IMR-90 (cell line): ENCODE results near the gene NUP210. TPM values are rescaled to one million over a fixed set of nuclear protein-coding genes. Genes with fewer than 3 reads are reported as not detected.
A peak's percentile ranks its signal among the peaks of the same experiment; 100 is the strongest.

ENCODE experiments used
- ATAC-seq: fragments of 200-7000 bp; cut with Tn5 transposase; 2 replicates; pipeline ENCODE4 v1.9.1; 2020; ENCODE audit warnings: low read depth, mild to moderate bottlenecking, moderate library complexity
- BruUV-seq: library from RNA; stranded (reverse); fragments of 400-500 nt; replicated peaks from 2 replicates; lab custom pipeline; 2021; lab: Mats Ljungman, UMichigan
- CTCF ChIA-PET: fragments of 300-600 bp; formaldehyde crosslinking; extraction: SDS; loops from one replicate; lab custom pipeline; 2021; ENCODE audit warnings: antibody characterized with exemption; lab: Yijun Ruan, JAX
- POLR2A ChIA-PET: fragments of 300-600 bp; sonication (Branson Sonifier 250); formaldehyde crosslinking; loops from one replicate; lab custom pipeline; 2022; ENCODE audit warnings: antibody characterized with exemption; ENCODE audit not compliant: unreplicated experiment; lab: Charles Lee
- DNase-seq: peaks from one replicate; pipeline ENCODE4 v3.0.0; 2013
- H2AFZ ChIP-seq: replicated peaks from 2 replicates; pipeline ENCODE3; 2013; ENCODE audit warnings: low read length, mild to moderate bottlenecking; ENCODE audit not compliant: poor library complexity
- H2AK5ac ChIP-seq: 2 replicates; pipeline ENCODE4 v1.6.1; 2013; ENCODE audit warnings: low read depth, low read length, inconsistent platforms
- H2AK9ac ChIP-seq: replicated peaks from 2 replicates; pipeline ENCODE3; 2013; ENCODE audit warnings: mild to moderate bottlenecking, low read depth, low read length, moderate library complexity; ENCODE audit not compliant: poor library complexity
- H2BK120ac ChIP-seq: 2 replicates; pipeline ENCODE4 v1.6.1; 2013; ENCODE audit warnings: low read depth, low read length, inconsistent platforms
- H2BK15ac ChIP-seq: 3 replicates; pipeline ENCODE4 v1.6.1; 2013; ENCODE audit warnings: low read depth, low read length, inconsistent platforms
- H2BK20ac ChIP-seq: 2 replicates; pipeline ENCODE4 v1.6.1; 2013; ENCODE audit warnings: low read depth, mild to moderate bottlenecking, inconsistent platforms, low read length, moderate library complexity
- H2BK5ac ChIP-seq: 2 replicates; pipeline ENCODE4 v1.6.1; 2013; ENCODE audit warnings: mild to moderate bottlenecking, low read depth, low read length, inconsistent platforms; ENCODE audit not compliant: poor library complexity, severe bottlenecking
- H3K14ac ChIP-seq: replicated peaks from 2 replicates; pipeline ENCODE4 v1.6.1; 2013; ENCODE audit warnings: low read depth, low read length, inconsistent platforms
- H3K18ac ChIP-seq: 2 replicates; pipeline ENCODE4 v1.6.1; 2013; ENCODE audit warnings: low read depth, low read length, control low read depth
- H3K23ac ChIP-seq: 2 replicates; pipeline ENCODE4 v1.6.1; 2013; ENCODE audit warnings: low read depth, low read length, inconsistent platforms
- H3K27ac ChIP-seq: 2 replicates; pipeline ENCODE4 v1.5.1; 2013; ENCODE audit warnings: mild to moderate bottlenecking, control low read depth, low read length; ENCODE audit not compliant: insufficient read depth
- H3K27me3 ChIP-seq: 2 replicates; pipeline ENCODE4 v1.6.1; 2013; ENCODE audit warnings: low read length; ENCODE audit not compliant: control insufficient read depth, insufficient read depth
- H3K36me3 ChIP-seq: 2 replicates; pipeline ENCODE4 v1.6.1; 2013; ENCODE audit warnings: low read length, mixed read lengths; ENCODE audit not compliant: control insufficient read depth, insufficient read depth
- H3K4ac ChIP-seq: 2 replicates; pipeline ENCODE4 v1.6.1; 2013; ENCODE audit warnings: low read depth, low read length, inconsistent platforms
- H3K4me1 ChIP-seq: 2 replicates; pipeline ENCODE4 v1.6.1; 2013; ENCODE audit warnings: low read length, mixed read lengths; ENCODE audit not compliant: control insufficient read depth, insufficient read depth
- H3K4me2 ChIP-seq: 2 replicates; pipeline ENCODE4 v1.6.1; 2013; ENCODE audit warnings: low read depth, mild to moderate bottlenecking, control low read depth, low read length, moderate library complexity
- H3K4me3 ChIP-seq: 2 replicates; pipeline ENCODE4 v1.5.1; 2013; ENCODE audit warnings: low read depth, mild to moderate bottlenecking, control low read depth, low read length, moderate library complexity; ENCODE audit not compliant: insufficient read depth
- H3K56ac ChIP-seq: 2 replicates; pipeline ENCODE4 v1.6.1; 2013; ENCODE audit warnings: low read length, inconsistent platforms; ENCODE audit not compliant: insufficient read depth; ENCODE audit errors: extremely low read depth
- H3K79me1 ChIP-seq, 2 experiments: 2 replicates each; pipeline ENCODE4 v1.6.1; 2013; ENCODE audit warnings: low read length in 2 of 2, inconsistent platforms in 1 of 2, low read depth in 1 of 2
- H3K9ac ChIP-seq: 2 replicates; pipeline ENCODE4 v1.6.1; 2013; ENCODE audit warnings: low read depth, low read length, control low read depth
- H3K9me1 ChIP-seq: 2 replicates; pipeline ENCODE4 v1.6.1; 2013; ENCODE audit warnings: low read length, inconsistent platforms; ENCODE audit not compliant: insufficient read depth
- H3K9me3 ChIP-seq: 2 replicates; pipeline ENCODE4 v1.6.1; 2013; ENCODE audit warnings: low read length; ENCODE audit not compliant: control insufficient read depth, insufficient read depth
- H4K20me1 ChIP-seq: 2 replicates; pipeline ENCODE4 v1.6.1; 2013; ENCODE audit warnings: low read length, inconsistent platforms; ENCODE audit not compliant: insufficient read depth
- H4K5ac ChIP-seq: 2 replicates; pipeline ENCODE4 v1.6.1; 2013; ENCODE audit warnings: mild to moderate bottlenecking, low read depth, low read length, control low read depth
- H4K8ac ChIP-seq, 2 experiments: 2 replicates each; pipeline ENCODE4 v1.6.1; 2013; ENCODE audit warnings: low read depth in 2 of 2, low read length in 2 of 2, control low read depth in 1 of 2, inconsistent platforms in 1 of 2
- H4K91ac ChIP-seq: 2 replicates; pipeline ENCODE4 v1.6.1; 2013; ENCODE audit warnings: low read depth, low read length, inconsistent platforms; ENCODE audit not compliant: insufficient read depth
- CHD1 ChIP-seq: IDR thresholded peaks from 2 replicates; pipeline ENCODE4 v1.6.1; 2012; ENCODE audit warnings: low read depth, low read length, improper control_type of control experiment
- FOS ChIP-seq: fragments of 150-350 bp; IDR thresholded peaks from 2 replicates; pipeline ENCODE4 v1.6.1; 2016; ENCODE audit warnings: low read depth, low read length
- RAD21 ChIP-seq: IDR thresholded peaks from 2 replicates; pipeline ENCODE4 v1.6.1; 2012; ENCODE audit warnings: low read length, improper control_type of control experiment
- WGBS, 2 experiments: methylation state at CpG; one replicate each; pipeline versions ENCODE4 v1.1.5 to v1.1.7; 2013; ENCODE audit warnings: missing lambda C conversion rate in 2 of 2; ENCODE audit not compliant: insufficient read length in 1 of 2; ENCODE audit errors: extremely low coverage in 2 of 2; 5-methylcytosine and 5-hydroxymethylcytosine counted together
- dilution Hi-C: fragments of 300-500 bp; cut with HindIII; formaldehyde crosslinking; loops from one replicate; pipeline ENCODE4 v1.14.3; 2018; ENCODE audit warnings: low sequenced_read_pairs; ENCODE audit not compliant: unreplicated experiment
- in situ Hi-C: fragments of 300-500 bp; cut with MboI; formaldehyde crosslinking; loops from 3 replicates; pipeline ENCODE4 v1.14.3; 2019; ENCODE audit warnings: low sequenced_read_pairs, inconsistent platforms, mixed read lengths
- intact Hi-C: fragments of 100-400 bp; cut with micrococcal nuclease; formaldehyde crosslinking; loops from 2 replicates; pipeline ENCODE4 v1.10.0; 2022
- polyA plus RNA-seq, 3 experiments: library from polyadenylated mRNA; depleted of rRNA; stranded (reverse); fragments of >200 nt; gene quantifications; 2 replicates each; pipeline ENCODE4 v1.2.3, GENCODE V29; 2012; ENCODE audit warnings: low replicate concordance in 1 of 3
- total RNA-seq: library from RNA; depleted of rRNA; stranded (reverse); fragments of >200 nt; gene quantifications from 2 replicates; pipeline ENCODE4 v1.2.3, GENCODE V29; 2012
- TF ChIP-seq, protein P1 (sequence below): conservative IDR thresholded peaks from 2 replicates; pipeline ENCODE4 v1.5.1; 2012; ENCODE audit warnings: mild to moderate bottlenecking, low read depth, low read length, improper control_type of control experiment

NUP210 gene
- total and polyA plus RNA-seq, 2 of the 4 experiments (the other 2 are of a cell fraction), result under 0.01 to 0.03 TPM

DNA sequence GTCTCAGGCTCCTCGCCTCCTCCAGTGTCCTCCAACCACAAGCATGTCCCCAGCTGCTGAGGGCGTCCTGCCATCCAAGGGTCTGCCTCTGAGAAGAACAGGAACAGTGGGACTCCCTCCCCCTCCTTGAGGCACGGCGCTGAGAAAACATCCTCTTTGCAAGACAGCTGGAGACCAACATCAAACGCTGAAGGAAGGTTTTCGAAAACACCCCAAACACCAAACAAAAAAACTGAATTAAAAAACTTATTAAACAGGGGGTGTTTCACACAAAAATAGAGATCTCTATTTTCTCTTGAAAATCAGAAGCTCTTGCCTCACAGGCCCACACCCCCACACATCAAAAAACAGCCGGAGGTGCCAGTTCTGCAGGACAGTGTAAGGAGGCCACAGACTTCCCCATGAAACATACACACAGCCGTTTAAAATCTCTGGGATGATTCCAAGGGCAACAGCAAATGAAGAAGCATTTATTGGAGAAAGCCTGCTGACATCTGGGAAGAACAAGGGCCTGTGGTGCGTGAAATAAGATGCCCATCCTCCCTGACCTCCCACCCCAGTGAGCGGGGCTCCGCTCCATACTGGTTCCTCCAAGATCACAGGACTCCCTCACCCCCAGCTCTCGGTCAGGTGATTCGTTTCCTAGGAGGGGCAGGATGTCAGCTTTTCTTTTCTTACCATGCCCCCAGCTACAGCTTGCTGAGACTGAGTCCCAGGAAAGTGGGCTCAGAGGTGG, 71.3 kb downstream of the NUP210 start:
- no peak overlapping the region for H2BK20ac ChIP-seq
- peaks cover 4% of the 10 kb centered on the region; the same call in 1 of the 2 replicates for H3K9me1 ChIP-seq
- no peak overlapping the region for H2BK5ac ChIP-seq
- ATAC-seq (no peak), DNase-seq (peak; percentile 7)
- intact Hi-C loops (no loop called here), in situ Hi-C loops (no loop called here), dilution Hi-C loops (no loop called here)
- CTCF ChIA-PET, result no interaction called here
- WGBS, 2 experiments, result 0% methylated on average over 1 of the region's 13 CpGs; no CpG with 5 or more reads in 1 of the 2 experiments
- no peak overlapping the region for H3K4ac ChIP-seq
- H4K5ac ChIP-seq, result no peak overlapping the region
- peaks cover 8% of the 10 kb centered on the region for H3K4me1 ChIP-seq
- H3K79me1 ChIP-seq, result no peaks in the 10 kb centered on the region
- H3K4me3 ChIP-seq, result no peak overlapping the region
- H3K36me3 ChIP-seq, result no peaks in the 10 kb centered on the region
- no peak overlapping the region for H3K14ac ChIP-seq
- H4K20me1 ChIP-seq, result no peaks in the 10 kb centered on the region; the same call in 1 of the 2 replicates
- no peak overlapping the region for H3K4me2 ChIP-seq
- H3K9me3 ChIP-seq, result no peaks in the 10 kb centered on the region
- H2BK120ac ChIP-seq, result no peak overlapping the region
- H4K8ac ChIP-seq, result no peak overlapping the region
- POLR2A ChIA-PET, result no interaction called here
- peak overlapping the region; percentile 72 for H2AFZ ChIP-seq
- no peak overlapping the region for H3K27ac ChIP-seq
- BruUV-seq, result no TSS peak
- no peak overlapping the region for H3K18ac ChIP-seq
- TF ChIP-seq FOS (no peak), CHD1 (no peak), RAD21 (no peak)
- TF ChIP-seq, protein P1, sequence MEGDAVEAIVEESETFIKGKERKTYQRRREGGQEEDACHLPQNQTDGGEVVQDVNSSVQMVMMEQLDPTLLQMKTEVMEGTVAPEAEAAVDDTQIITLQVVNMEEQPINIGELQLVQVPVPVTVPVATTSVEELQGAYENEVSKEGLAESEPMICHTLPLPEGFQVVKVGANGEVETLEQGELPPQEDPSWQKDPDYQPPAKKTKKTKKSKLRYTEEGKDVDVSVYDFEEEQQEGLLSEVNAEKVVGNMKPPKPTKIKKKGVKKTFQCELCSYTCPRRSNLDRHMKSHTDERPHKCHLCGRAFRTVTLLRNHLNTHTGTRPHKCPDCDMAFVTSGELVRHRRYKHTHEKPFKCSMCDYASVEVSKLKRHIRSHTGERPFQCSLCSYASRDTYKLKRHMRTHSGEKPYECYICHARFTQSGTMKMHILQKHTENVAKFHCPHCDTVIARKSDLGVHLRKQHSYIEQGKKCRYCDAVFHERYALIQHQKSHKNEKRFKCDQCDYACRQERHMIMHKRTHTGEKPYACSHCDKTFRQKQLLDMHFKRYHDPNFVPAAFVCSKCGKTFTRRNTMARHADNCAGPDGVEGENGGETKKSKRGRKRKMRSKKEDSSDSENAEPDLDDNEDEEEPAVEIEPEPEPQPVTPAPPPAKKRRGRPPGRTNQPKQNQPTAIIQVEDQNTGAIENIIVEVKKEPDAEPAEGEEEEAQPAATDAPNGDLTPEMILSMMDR, result no peak
- H2AK9ac ChIP-seq, result no peak overlapping the region
- no peak overlapping the region for H2AK5ac ChIP-seq
- H3K27me3 ChIP-seq, result peaks cover 10% of the 10 kb centered on the region; the same call in 1 of the 2 replicates
- no peak overlapping the region for H3K9ac ChIP-seq
- no peak overlapping the region for H2BK15ac ChIP-seq
- no peak overlapping the region for H3K23ac ChIP-seq
- no peak overlapping the region for H4K91ac ChIP-seq
- H3K56ac ChIP-seq, result no peak overlapping the region
